CD14-positive monocyte (primary cell): ENCODE measurements around the gene FAM120B. TPM values are rescaled to one million over a fixed set of nuclear protein-coding genes. Genes with fewer than 3 reads are reported as not detected.

Experiments used
- DNase-seq, 3 donors: peaks; one replicate each; pipeline ENCODE4 v3.0.0-alpha.2; 2011 to 2022
- H2AFZ ChIP-seq: 2 replicates; pipeline ENCODE4 v1.6.0; 2012; ENCODE audit warnings: mild to moderate bottlenecking, low read depth, low read length, inconsistent platforms; ENCODE audit not compliant: insufficient read depth, poor library complexity, severe bottlenecking
- H3K27ac ChIP-seq, 2 donors: 1 replicate in 1 of 2; 2 replicates in 1 of 2; pipeline ENCODE4 v1.5.1; 2012 to 2013; ENCODE audit warnings: low read length in 2 of 2, control low read depth in 1 of 2, inconsistent platforms in 1 of 2, low read depth in 1 of 2, mild to moderate bottlenecking in 1 of 2
- H3K27me3 ChIP-seq, 2 donors: one replicate each; pipeline versions ENCODE4 v1.6.0 to v1.6.1; 2011 to 2013; ENCODE audit warnings: low read length in 2 of 2; ENCODE audit not compliant: control insufficient read depth in 2 of 2, insufficient read depth in 2 of 2
- H3K36me3 ChIP-seq, 2 donors: replicated peaks in 1 of 2; 1 replicate in 1 of 2; 2 replicates in 1 of 2; pipeline versions ENCODE4 v1.5.1 to v1.6.1; 2012 to 2013; ENCODE audit warnings: low read length in 2 of 2, control low read depth in 1 of 2, inconsistent platforms in 1 of 2, mild to moderate bottlenecking in 1 of 2; ENCODE audit not compliant: insufficient read depth in 2 of 2, control insufficient read depth in 1 of 2
- H3K4me1 ChIP-seq, 2 donors: 1 replicate in 1 of 2; 2 replicates in 1 of 2; pipeline versions ENCODE4 v1.5.1 to v1.6.1; 2012 to 2013; ENCODE audit warnings: low read length in 2 of 2, control low read depth in 1 of 2, inconsistent platforms in 1 of 2, mild to moderate bottlenecking in 1 of 2, moderate library complexity in 1 of 2; ENCODE audit not compliant: insufficient read depth in 2 of 2, control insufficient read depth in 1 of 2
- H3K4me2 ChIP-seq: replicated peaks from 2 replicates; pipeline ENCODE3; 2012; ENCODE audit warnings: low read length, moderate library complexity, mild to moderate bottlenecking; ENCODE audit not compliant: poor library complexity, severe bottlenecking; ENCODE audit errors: extremely low read depth
- H3K4me3 ChIP-seq, 3 experiments: fragments of 200-600 bp in 1 of 3; sonication (generic) in 1 of 3; replicated peaks in 1 of 3; 1 replicate in 2 of 3; 2 replicates in 1 of 3; pipeline ENCODE4 v1.5.1; 2011 to 2013; ENCODE audit warnings: low read length in 3 of 3, mild to moderate bottlenecking in 3 of 3, control low read depth in 2 of 3, low read depth in 2 of 3, inconsistent platforms in 1 of 3, moderate library complexity in 1 of 3
- H3K79me2 ChIP-seq: 2 replicates; pipeline ENCODE4 v1.6.0; 2012; ENCODE audit warnings: mild to moderate bottlenecking, control low read depth, inconsistent platforms, low read length, moderate library complexity; ENCODE audit not compliant: insufficient read depth
- H3K9ac ChIP-seq: 2 replicates; pipeline ENCODE4 v1.6.0; 2017; ENCODE audit warnings: low read length, mild to moderate bottlenecking; ENCODE audit not compliant: insufficient read depth, poor library complexity, severe bottlenecking
- H3K9me3 ChIP-seq, 2 donors: replicated peaks in 1 of 2; 1 replicate in 1 of 2; 2 replicates in 1 of 2; pipeline versions ENCODE4 v1.5.1 to v1.6.1; 2012 to 2013; ENCODE audit warnings: low read length in 2 of 2, control low read depth in 1 of 2; ENCODE audit not compliant: control insufficient read depth in 1 of 2, insufficient read depth in 1 of 2
- H4K20me1 ChIP-seq: 2 replicates; pipeline ENCODE4 v1.6.0; 2012; ENCODE audit warnings: mild to moderate bottlenecking, low read length, control low read depth, moderate library complexity; ENCODE audit not compliant: insufficient read depth
- H3K27ac Mint-ChIP-seq, 7 donors: one replicate each; pipeline ENCODE4 v1.8.0; 2020; ENCODE audit warnings: mild to moderate bottlenecking in 7 of 7, mixed read lengths in 7 of 7, moderate library complexity in 6 of 7, inconsistent platforms in 2 of 7
- H3K27me3 Mint-ChIP-seq, 3 donors: one replicate each; pipeline ENCODE4 v1.8.0; 2021 to 2022; ENCODE audit warnings: low read depth in 3 of 3, mild to moderate bottlenecking in 3 of 3, mixed read lengths in 3 of 3, moderate library complexity in 3 of 3, inconsistent platforms in 1 of 3
- H3K36me3 Mint-ChIP-seq, 2 donors: one replicate each; pipeline ENCODE4 v1.8.0; 2020; ENCODE audit warnings: mixed read lengths in 2 of 2, inconsistent platforms in 1 of 2, mild to moderate bottlenecking in 1 of 2
- H3K4me1 Mint-ChIP-seq: one replicate; pipeline ENCODE4 v1.8.0; 2020; ENCODE audit warnings: mild to moderate bottlenecking, mixed read lengths
- H3K4me3 Mint-ChIP-seq, 2 donors: one replicate each; pipeline ENCODE4 v1.8.0; 2020; ENCODE audit warnings: mild to moderate bottlenecking in 2 of 2, mixed read lengths in 2 of 2, moderate library complexity in 1 of 2
- H3K9me3 Mint-ChIP-seq, 7 donors: one replicate each; pipeline ENCODE4 v1.8.0; 2020 to 2022; ENCODE audit warnings: mixed read lengths in 7 of 7, mild to moderate bottlenecking in 6 of 7, moderate library complexity in 6 of 7, inconsistent platforms in 2 of 7
- CTCF ChIP-seq: fragments of 200-600 bp; IDR thresholded peaks from one replicate; pipeline ENCODE4 v1.8.0; 2022; ENCODE audit warnings: antibody characterized with exemption, mild to moderate bottlenecking
- WGBS: methylation state at CpG from one replicate; pipeline ENCODE4 v1.1.5; 2013; ENCODE audit warnings: missing lambda C conversion rate; ENCODE audit not compliant: insufficient coverage; 5-methylcytosine and 5-hydroxymethylcytosine counted together
- intact Hi-C, 2 donors: fragments of 100-400 bp; cut with micrococcal nuclease; formaldehyde crosslinking; loops; one replicate each; pipeline versions ENCODE4 v1.15.0 to v1.15.1; 2023
- polyA plus RNA-seq, 3 donors: library from polyadenylated mRNA; depleted of rRNA in 1 of 3; unstranded in 2 of 3; stranded (reverse) in 1 of 3; fragments of 300-500 nt in 2 of 3; fragments of >200 nt in 1 of 3; fragmentation: Illumina TruSeq in 2 of 3; gene quantifications; 1 replicate in 2 of 3; 2 replicates in 1 of 3; pipeline ENCODE4 v1.2.3, GENCODE V29; 2012 to 2021

The FAM120B gene
- polyA plus RNA-seq, 3 donors = 10.6 to 20.2 (median 11.2) TPM

GRCh38 chr6:170448751-170449630 lies 142.4 kb downstream of the FAM120B start:
- intact Hi-C loops = no loop called here
- Histone ChIP-seq H3K36me3 (no peaks in the 10 kb centered on the region), H2AFZ (no peak overlapping the region), H3K27ac (no peak overlapping the region), H3K9me3 (no peaks in the 10 kb centered on the region), H3K4me2 (no peak overlapping the region), H3K79me2 (no peaks in the 10 kb centered on the region), H3K9ac (no peak overlapping the region), H4K20me1 (no peaks in the 10 kb centered on the region), H3K27me3 (no peaks in the 10 kb centered on the region), H3K4me1 (no peaks in the 10 kb centered on the region), H3K4me3 (no peak overlapping the region)
- H3K4me1 Mint-ChIP-seq = no peaks in the 10 kb centered on the region
- no peak for DNase-seq
- H3K4me3 Mint-ChIP-seq = no peak overlapping the region
- WGBS = 92% methylated on average over 14 of the region's 20 CpGs
- peaks cover 0 to 2% (median 1%) of the 10 kb centered on the region in 3 donors for H3K27me3 Mint-ChIP-seq
- H3K9me3 Mint-ChIP-seq = peaks cover 0 to 5% (median 3%) of the 10 kb centered on the region in 7 donors
- H3K36me3 Mint-ChIP-seq = no peaks in the 10 kb centered on the region
- no peak for TF ChIP-seq CTCF
- peak overlapping the region in 1 of 7 donors; percentile 16 for H3K27ac Mint-ChIP-seq

- Mint-ChIP-seq H3K27me3 (peaks cover 0 to 3% (median 2%) of the 10 kb centered on the region in 3 donors), H3K27ac (no peak overlapping the region), H3K4me1 (no peaks in the 10 kb centered on the region), H3K9me3 (peaks cover 0 to 5% (median 3%) of the 10 kb centered on the region in 7 donors), H3K4me3 (no peak overlapping the region), H3K36me3 (no peaks in the 10 kb centered on the region)
- Histone ChIP-seq H3K4me3 (no peak overlapping the region), H3K79me2 (no peaks in the 10 kb centered on the region), H3K27ac (no peak overlapping the region), H3K4me2 (no peak overlapping the region), H4K20me1 (no peaks in the 10 kb centered on the region), H3K4me1 (no peaks in the 10 kb centered on the region), H3K9me3 (no peaks in the 10 kb centered on the region), H2AFZ (no peak overlapping the region), H3K9ac (no peak overlapping the region), H3K36me3 (no peaks in the 10 kb centered on the region), H3K27me3 (no peaks in the 10 kb centered on the region)
- WGBS = 93% methylated on average over 28 of the region's 32 CpGs
- intact Hi-C loops = no loop called here
- DNase-seq = peak in 1 of 3 donors; percentile 18
- TF ChIP-seq CTCF = no peak
Measured at GRCh38 chr6:170449835-170450753, 143.5 kb downstream of the FAM120B start.
